Measurements from ENCODE around the gene ADIG.

Gene ADIG

DNA sequence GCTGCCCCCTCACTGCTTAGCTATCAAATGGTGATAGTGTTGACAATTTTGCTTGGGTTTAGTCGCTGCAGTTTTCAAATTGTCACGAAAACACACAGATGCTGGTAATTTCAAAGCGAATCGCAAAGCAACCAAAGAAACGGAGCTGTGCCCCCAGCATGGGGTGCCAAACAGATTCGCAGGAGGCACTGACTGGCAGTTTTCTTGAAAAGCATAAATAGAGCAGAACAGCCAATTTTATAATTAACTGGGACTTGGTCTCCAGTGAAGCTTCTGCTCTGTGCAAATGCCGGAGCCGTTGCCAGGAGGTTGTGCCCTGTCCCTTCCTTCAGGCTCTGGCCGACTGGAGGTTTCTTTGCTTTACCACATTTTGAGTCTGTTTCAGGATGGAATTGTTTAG lies 39.4 kb downstream of the ADIG start:
- Histone ChIP-seq H3K27me3 (peaks cover 0 to 30% of the 10 kb centered on the region in 2 donors), H3K4me1 (no peaks in the 10 kb centered on the region), H3K27ac (no peak overlapping the region), H3K36me3 (no peaks in the 10 kb centered on the region), H3K9me3 (no peaks in the 10 kb centered on the region), H3K4me3 (no peak overlapping the region)
- TF ChIP-seq, protein P1, sequence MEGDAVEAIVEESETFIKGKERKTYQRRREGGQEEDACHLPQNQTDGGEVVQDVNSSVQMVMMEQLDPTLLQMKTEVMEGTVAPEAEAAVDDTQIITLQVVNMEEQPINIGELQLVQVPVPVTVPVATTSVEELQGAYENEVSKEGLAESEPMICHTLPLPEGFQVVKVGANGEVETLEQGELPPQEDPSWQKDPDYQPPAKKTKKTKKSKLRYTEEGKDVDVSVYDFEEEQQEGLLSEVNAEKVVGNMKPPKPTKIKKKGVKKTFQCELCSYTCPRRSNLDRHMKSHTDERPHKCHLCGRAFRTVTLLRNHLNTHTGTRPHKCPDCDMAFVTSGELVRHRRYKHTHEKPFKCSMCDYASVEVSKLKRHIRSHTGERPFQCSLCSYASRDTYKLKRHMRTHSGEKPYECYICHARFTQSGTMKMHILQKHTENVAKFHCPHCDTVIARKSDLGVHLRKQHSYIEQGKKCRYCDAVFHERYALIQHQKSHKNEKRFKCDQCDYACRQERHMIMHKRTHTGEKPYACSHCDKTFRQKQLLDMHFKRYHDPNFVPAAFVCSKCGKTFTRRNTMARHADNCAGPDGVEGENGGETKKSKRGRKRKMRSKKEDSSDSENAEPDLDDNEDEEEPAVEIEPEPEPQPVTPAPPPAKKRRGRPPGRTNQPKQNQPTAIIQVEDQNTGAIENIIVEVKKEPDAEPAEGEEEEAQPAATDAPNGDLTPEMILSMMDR (IDR thresholded peaks at IDR 0.05) = no peak
- DNase-seq = no peak
- intact Hi-C loops (cut with DNase I; ENCODE audit: low total_unique reads) = no loop called here

DNA sequence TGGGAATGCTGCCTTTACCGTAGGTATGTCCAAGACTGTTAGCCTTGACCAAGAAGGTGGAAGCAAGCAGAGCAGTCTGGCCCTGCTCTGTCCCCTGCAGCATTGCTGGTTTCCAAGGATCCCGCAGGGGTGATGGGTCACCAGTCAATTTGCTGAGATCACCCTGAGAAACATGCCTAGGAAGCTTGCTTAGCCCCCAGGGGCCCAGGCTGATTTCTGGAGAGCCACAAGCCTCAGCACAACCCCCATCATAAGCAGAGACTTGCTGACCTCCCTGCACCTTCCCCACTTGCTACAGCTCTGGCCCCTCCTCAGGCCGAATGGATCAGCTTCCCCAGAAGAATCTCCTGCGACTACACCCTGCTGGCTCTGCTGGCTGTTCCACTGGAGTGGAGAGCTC lies 42.1 kb downstream of the ADIG start:
- H3K9me3 ChIP-seq = no peaks in the 10 kb centered on the region
- intact Hi-C loops (cut with DNase I; ENCODE audit: low total_unique reads) = no loop called here
- H3K4me3 ChIP-seq = no peak overlapping the region
- no peaks in the 10 kb centered on the region for H3K36me3 ChIP-seq
- no peak overlapping the region for H3K27ac ChIP-seq
- no peak for DNase-seq
- TF ChIP-seq, protein P1 (IDR thresholded peaks at IDR 0.05) = no peak
- H3K27me3 ChIP-seq = peaks cover 0 to 11% of the 10 kb centered on the region in 2 donors
- H3K4me1 ChIP-seq = no peaks in the 10 kb centered on the region

DNA sequence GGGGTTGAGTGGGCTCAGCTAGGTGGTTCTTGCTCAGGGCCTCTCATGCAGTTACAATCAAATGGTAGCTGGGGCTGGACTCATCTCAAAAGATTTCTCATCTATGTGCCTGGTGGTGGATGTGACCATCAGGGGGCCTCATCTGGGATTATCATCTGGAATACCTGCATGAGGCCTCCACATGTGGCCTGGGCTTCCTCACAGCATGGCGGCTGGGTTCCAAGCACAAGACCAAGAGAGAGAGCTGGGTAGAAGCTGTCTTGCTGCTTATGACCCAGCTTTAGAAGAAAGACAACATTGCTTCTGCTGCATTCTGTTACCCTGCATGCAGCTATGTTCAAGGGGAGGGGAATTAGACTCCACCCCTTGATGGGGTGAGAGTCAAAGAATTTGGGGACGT lies 43.1 kb downstream of the ADIG start:
- intact Hi-C loops (cut with DNase I; ENCODE audit: low total_unique reads) = no loop called here

DNA sequence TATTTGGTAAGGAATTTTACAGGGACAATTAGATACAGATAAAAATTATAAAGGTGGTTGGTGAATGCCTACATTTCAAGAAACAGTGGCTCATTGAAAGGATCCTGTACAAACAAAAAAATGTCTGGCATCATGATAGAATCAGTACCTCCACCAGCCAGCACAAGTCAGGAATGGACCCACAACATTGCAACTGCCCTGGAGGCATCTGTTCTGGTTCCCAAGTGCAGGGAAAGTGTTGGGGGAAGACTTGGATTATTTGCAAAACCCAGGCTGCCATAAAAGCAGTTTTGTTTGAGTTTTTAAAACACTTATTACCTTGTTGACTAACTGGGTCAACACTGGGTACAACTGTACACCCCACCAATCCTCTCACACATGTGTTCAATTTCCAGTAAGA lies 44.9 kb downstream of the ADIG start:
- Histone ChIP-seq H3K36me3 (no peaks in the 10 kb centered on the region), H3K4me1 (no peaks in the 10 kb centered on the region), H3K4me3 (no peak overlapping the region), H3K27me3 (peaks cover 0 to 7% of the 10 kb centered on the region in 2 donors), H3K9me3 (no peaks in the 10 kb centered on the region), H3K27ac (no peak overlapping the region)
- TF ChIP-seq, protein P1 (IDR thresholded peaks at IDR 0.05) = no peak
- intact Hi-C loops (cut with DNase I; ENCODE audit: low total_unique reads) = no loop called here
- no peak for DNase-seq

More for the DNA sequence above, 43.1 kb downstream of the ADIG start:
- H3K27ac ChIP-seq = no peak overlapping the region
- TF ChIP-seq, protein P1 (IDR thresholded peaks at IDR 0.05) = no peak
- no peak overlapping the region for H3K4me3 ChIP-seq
- no peaks in the 10 kb centered on the region for H3K4me1 ChIP-seq
- DNase-seq = no peak
- H3K27me3 ChIP-seq = peaks cover 0 to 5% of the 10 kb centered on the region in 2 donors
- no peaks in the 10 kb centered on the region for H3K36me3 ChIP-seq
- H3K9me3 ChIP-seq = no peaks in the 10 kb centered on the region

DNA sequence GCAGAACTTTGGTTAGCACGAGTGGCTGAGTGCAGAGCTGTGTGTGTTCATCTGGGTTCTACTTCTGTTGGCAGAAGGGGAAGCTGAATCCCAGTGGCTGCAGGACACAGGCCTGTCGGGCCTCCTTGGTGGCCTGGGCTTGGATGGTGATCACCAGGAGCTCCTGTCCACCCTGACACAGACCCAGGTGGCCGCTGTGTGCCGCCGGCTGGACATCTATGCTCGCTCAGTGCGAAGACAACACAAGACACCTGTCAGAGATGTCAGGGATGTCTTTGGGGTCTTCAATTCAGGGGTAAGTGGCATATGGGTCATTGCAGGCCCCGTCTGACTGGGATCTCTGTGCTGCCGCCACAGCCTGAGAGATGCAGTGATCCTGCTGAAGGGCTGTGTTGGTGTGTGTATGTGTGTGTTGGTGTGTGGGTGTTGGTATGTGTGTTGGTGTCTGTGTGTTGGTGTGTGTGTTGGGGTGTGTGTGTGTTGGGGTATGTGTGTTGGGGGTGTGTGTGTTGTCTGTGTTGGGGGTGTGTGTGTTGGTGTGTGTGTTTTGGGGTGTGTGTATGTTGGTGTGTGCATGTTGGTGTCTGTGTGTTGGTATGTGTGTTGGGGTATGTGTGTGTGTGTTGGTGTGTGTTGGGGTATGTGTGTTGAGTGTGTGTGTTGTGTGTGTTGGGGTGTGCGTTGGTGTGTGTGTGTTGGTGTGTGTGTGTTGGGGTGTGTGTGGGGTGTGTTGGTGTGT lies 46.1 kb downstream of the ADIG start:
- Histone ChIP-seq H3K4me1 (no peaks in the 10 kb centered on the region), H3K27ac (no peak overlapping the region), H3K4me3 (no peak overlapping the region), H3K9me3 (no peaks in the 10 kb centered on the region), H3K27me3 (peaks cover 0 to 10% of the 10 kb centered on the region in 2 donors), H3K36me3 (no peaks in the 10 kb centered on the region)
- DNase-seq = no peak
- intact Hi-C loops (cut with DNase I; ENCODE audit: low total_unique reads) = no loop called here
- TF ChIP-seq, protein P1 (IDR thresholded peaks at IDR 0.05) = no peak

Data from tibial artery (tissue), 4 donors.